Bronchial epithelial cell (primary cell): ENCODE measurements around the gene NEXMIF. TPM values are rescaled to one million over a fixed set of nuclear protein-coding genes. Genes with fewer than 3 reads are reported as not detected.
"Not testable (repeated sequence)": the region's sequence is repeated elsewhere in the genome, so short reads cannot be mapped to it uniquely, and the experiment has no call there.

Experiments used
- DNase-seq: peaks from one replicate; pipeline ENCODE4 v3.0.0-alpha.2; 2010; ENCODE audit warnings: low read depth
- FAIRE-seq: peaks from 2 replicates; lab custom pipeline; 2011; peaks lifted over from hg19 to GRCh38; lab: Jason Lieb, UNC
- H3K27me3 ChIP-seq: 2 replicates; pipeline ENCODE4 v1.5.1; 2011; ENCODE audit warnings: low read length; ENCODE audit not compliant: control insufficient read depth, insufficient read depth
- H3K36me3 ChIP-seq: 2 replicates; pipeline ENCODE4 v1.5.1; 2011; ENCODE audit warnings: low read length; ENCODE audit not compliant: control insufficient read depth, insufficient read depth
- H3K4me3 ChIP-seq: 2 replicates; pipeline ENCODE4 v1.5.1; 2011; ENCODE audit warnings: mild to moderate bottlenecking, low read depth, low read length, control low read depth
- CTCF ChIP-seq: IDR thresholded peaks from 2 replicates; pipeline ENCODE4 v1.5.1; 2011; ENCODE audit warnings: mild to moderate bottlenecking, moderate library complexity, low read length, control low read depth, inconsistent platforms; ENCODE audit not compliant: insufficient read depth, severe bottlenecking
- total RNA-seq: library from RNA; depleted of rRNA; stranded (reverse); fragments of >200 nt; gene quantifications from 2 replicates; pipeline ENCODE4 v1.2.1, GENCODE V29; 2014

The NEXMIF gene
- total RNA-seq, result under 0.01 TPM in 2 replicates

GRCh38 chrX:74925225-74926088 is at the start of gene NEXMIF:
Gene NEXMIF (minus strand): TSS chrX:74925452.
- FAIRE-seq (no peak), DNase-seq (peak; percentile 1)
- peak within 1 kb of the TSS; percentile 25 for H3K4me3 ChIP-seq
- peak; percentile 25 for TF ChIP-seq CTCF
- H3K27me3 ChIP-seq, result peaks cover 1% of the 10 kb centered on the region
- H3K36me3 ChIP-seq, result no peaks in the 10 kb centered on the region

- H3K4me3 ChIP-seq, DNase-seq, H3K36me3 ChIP-seq, FAIRE-seq, H3K27me3 ChIP-seq: not testable (repeated sequence)
These were observed 36.7 kb upstream of the NEXMIF start for GRCh38 chrX:74961962-74962361.

- no peaks in the 10 kb centered on the region for H3K36me3 ChIP-seq
- no peaks in the 10 kb centered on the region for H3K27me3 ChIP-seq
- TF ChIP-seq CTCF, result no peak
- H3K4me3 ChIP-seq, result no peak overlapping the region
- DNase-seq (no peak), FAIRE-seq (no peak)
These were observed 24.5 kb upstream of the NEXMIF start for GRCh38 chrX:74949717-74950116.

GRCh38 chrX:74940414-74940813 is 15.2 kb upstream of the NEXMIF start:
- Histone ChIP-seq H3K27me3 (no peaks in the 10 kb centered on the region), H3K4me3 (no peak overlapping the region), H3K36me3 (no peaks in the 10 kb centered on the region)
- no peak for TF ChIP-seq CTCF
- DNase-seq (no peak), FAIRE-seq (no peak)

- peak; percentile 0 for DNase-seq
- FAIRE-seq, result no peak
- no peak for TF ChIP-seq CTCF
These were observed 6.0 kb upstream of the NEXMIF start for GRCh38 chrX:74931214-74931613.

GRCh38 chrX:74924449-74925224 is 615 bp downstream of the NEXMIF start:
- FAIRE-seq (no peak), DNase-seq (peak; percentile 2)
- peak overlapping the region; percentile 25 for H3K4me3 ChIP-seq
- TF ChIP-seq CTCF, result no peak
- peaks cover 1% of the 10 kb centered on the region for H3K27me3 ChIP-seq
- no peaks in the 10 kb centered on the region for H3K36me3 ChIP-seq

More at GRCh38 chrX:74931214-74931613, 6.0 kb upstream of the NEXMIF start:
- no peaks in the 10 kb centered on the region for H3K36me3 ChIP-seq
- no peaks in the 10 kb centered on the region for H3K27me3 ChIP-seq
- no peak overlapping the region for H3K4me3 ChIP-seq
